HUDEP-2 (cell line): ENCODE results near the gene TBX1.
"Not testable (repeated sequence)": the region's sequence is repeated elsewhere in the genome, so short reads cannot be mapped to it uniquely, and the experiment has no call there.

Experiments
- DNase-seq, 76 experiments: peaks; one replicate each; lab custom pipeline; 2025; ENCODE audit not compliant: unreplicated experiment in 76 of 76; lab: John Stamatoyannopoulos, UW

The TBX1 gene

GRCh38 chr22:19763458-19764298 is 3.1 kb downstream of the TBX1 start:
- DNase-seq: no peak

- DNase-seq: no peak
Measured at GRCh38 chr22:19764299-19764593, 3.7 kb downstream of the TBX1 start.

- no peak for DNase-seq
Measured at GRCh38 chr22:19764636-19765476, 4.3 kb downstream of the TBX1 start.

GRCh38 chr22:19765477-19766239 is 5.1 kb downstream of the TBX1 start:
- peak in 1 of 76 experiments; percentile 21 for DNase-seq

- DNase-seq: no peak
Measured at GRCh38 chr22:19766240-19766510, 5.6 kb downstream of the TBX1 start.

DNA sequence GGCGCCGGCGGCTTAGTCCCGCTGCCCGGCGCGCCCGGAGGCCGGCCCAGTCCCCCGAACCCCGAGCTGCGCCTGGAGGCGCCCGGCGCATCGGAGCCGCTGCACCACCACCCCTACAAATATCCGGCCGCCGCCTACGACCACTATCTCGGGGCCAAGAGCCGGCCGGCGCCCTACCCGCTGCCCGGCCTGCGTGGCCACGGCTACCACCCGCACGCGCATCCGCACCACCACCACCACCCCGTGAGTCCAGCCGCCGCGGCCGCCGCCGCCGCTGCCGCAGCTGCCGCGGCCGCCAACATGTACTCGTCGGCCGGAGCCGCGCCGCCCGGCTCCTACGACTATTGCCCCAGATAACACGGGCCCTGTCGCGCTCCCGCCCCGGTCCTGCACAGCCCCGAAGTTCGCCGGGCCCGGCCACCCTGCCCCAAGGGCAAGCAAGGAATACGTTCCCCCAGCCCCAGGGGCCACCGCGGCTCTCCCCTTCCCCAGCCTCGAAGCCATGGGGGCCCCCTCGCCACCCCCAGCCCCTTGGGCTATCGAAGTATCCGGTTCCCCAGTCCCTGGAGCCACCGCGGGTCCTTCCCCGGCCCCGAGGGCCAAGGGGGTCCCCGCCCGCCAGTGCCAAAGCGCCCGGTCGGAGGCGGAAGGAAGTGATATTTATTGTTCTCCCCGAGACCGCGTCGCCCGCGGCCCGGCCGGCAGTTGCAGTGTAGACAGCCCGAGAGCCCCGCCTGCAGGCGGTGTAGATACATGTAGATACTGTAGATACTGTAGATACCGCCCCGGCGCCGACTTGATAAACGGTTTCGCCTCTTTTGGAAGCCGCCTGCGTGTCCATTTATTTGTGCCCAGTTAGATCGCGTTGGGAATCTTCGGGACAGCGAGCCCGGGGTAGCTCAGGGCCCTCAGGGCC is 6.2 kb downstream of the TBX1 start:
- peak in 40 of 76 experiments; percentile 6 to 56 (median 27) for DNase-seq

GRCh38 chr22:19767427-19768341 is 7.1 kb downstream of the TBX1 start:
- DNase-seq: no peak

DNA sequence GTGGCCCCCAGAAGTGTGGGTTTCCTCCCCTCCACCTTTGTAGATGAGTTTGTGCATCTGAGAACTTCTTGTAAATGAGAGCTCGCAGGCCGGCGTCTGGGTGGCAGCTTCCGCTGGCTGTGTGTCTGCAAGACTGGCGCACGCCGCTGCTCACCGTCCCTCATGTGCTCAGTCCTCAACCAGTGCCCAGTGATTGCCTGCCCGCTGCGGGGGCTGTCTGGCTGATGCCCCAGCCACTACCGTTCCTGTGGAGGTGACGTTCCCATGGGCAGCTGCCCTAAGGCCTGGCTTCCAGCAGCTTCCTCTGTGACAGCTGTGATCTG is 8.8 kb downstream of the TBX1 start:
- no peak for DNase-seq

DNA sequence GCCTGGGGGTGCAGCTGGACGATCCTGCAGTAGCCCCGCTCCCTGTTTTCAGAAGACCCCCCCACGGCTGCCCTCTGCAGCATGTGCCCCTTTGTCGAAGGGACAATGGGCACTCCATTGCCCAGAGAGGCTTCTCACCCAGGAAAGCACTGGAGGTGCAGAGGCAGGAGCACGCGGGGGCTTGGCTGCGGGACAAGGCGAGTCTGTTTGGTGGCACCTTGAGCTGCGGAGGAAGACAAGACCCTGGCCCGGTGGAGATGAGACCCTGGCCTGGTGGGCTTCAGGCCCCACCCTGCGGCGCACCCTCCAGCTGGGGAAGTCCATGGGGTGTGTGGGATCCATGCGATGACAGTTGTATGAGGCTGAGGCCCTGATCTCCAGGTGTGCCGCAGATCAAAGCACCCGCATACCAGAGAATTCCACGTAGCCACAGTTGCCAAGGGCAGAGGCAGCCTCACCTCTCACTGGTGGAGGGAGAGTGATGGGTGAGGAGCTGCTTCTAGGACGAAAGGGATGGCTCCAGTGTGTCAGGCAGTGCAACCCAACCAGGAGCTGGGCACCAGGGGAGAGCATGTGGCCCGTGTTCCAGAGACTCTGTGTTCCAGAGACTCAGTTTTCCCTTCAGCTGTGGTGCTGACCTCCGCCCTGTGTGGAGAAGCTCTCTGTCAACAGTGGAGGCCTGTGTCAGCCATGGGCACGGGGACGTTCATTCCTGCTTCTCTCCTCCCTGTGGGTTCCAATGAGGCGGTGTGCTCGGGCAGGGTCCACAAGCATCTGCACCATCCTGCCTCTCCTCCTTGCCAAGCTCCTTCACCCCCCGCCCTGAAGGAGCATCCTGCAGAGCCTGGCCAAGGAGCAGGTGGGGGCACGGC is 10.0 kb downstream of the TBX1 start:
- no peak for DNase-seq

DNA sequence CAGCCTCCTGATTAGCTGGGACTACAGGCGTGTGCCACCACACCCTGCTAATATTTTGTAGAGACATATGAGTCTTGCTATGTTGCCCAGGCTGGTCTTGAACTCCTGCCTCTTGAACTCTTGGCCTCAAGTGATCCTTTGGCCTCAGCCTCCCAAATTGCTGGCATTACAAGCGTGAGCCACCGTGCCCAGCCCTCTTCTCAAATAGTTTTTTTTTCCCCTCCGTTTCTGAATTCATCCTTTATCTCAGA is 11.8 kb downstream of the TBX1 start:
- DNase-seq: no peak

DNA sequence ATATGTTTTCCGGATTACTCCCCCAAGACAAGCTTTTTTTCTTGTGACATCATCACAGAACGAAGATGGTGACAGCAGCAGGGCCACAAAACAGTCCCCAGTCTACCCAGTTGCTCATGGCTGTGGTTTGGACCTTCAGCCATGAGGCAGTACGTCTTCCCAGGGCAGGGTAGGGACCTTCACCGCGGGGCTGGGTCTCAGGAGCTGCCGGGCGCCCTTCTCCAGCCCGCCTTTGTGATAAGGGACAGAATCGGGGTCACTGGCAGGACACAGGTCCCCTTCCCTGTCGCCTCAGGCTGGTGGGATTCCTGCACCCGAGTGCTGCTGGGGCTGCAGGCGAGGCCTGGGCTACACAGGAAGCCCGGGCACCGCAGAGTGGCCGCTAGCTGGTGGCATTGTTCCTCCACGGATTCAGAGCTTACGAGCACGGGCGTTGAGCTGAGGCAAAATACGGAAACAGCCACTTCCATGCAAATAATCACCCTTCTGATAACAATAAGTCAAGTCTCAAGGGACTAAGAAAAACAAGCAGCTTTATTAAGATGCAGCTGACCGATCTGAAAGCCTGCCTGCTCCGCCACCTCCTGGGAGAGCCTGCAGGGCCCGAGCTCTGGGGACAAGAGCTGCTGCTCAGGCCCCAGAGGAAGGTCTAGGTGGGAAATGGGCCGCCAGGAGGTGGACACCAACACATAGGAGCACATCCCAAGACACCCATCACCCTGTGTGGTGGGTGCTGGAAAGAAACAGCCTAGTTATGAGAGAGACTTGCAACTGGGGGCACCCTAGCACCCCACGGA is 12.3 kb downstream of the TBX1 start:
- DNase-seq: no peak

- no peak for DNase-seq
Measured at GRCh38 chr22:19773470-19774040, 13.0 kb downstream of the TBX1 start.

- DNase-seq: no peak
Measured at GRCh38 chr22:19774628-19775027, 14.1 kb downstream of the TBX1 start.

DNA sequence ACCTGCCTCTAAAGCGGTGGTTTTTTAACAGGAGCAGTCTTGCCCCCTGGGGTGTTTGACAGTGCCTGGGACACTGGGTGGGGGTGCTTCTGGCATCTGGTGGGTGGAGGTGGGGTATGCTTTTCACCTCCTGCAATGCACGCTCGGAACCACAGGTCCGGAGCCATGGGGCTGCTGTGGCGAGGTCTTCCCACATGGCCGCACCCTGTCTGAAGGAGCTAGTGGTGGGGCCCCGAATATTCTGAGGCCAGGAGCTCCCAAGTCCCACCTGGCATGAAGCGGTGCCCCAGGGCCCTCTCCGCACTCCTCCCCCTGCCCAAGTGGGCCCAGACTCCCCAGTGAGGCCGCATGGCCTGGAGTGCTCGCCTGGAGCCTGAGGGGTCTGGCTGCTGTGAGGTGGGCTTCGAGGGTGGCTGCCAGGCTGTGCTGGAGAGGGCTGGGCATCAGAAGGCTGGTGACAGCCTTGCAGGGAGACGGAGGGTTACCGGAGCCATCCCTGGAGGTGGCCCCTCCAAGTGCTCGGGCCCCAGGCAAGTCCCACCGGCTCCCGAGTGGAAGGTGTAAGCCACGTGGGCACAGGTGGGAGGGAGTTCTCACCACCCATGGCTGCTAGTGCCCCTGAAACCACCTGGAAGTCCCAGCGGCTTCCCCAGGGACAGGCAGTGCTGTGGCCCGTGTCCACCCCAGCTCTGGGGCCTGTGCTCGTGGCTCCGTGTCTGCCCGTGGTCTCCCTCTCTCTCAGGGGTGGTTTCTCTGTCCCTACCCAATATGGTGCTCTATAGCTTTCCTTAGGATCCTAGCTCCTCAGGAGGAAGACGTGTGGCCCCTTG is 15.1 kb downstream of the TBX1 start:
- no peak for DNase-seq

DNA sequence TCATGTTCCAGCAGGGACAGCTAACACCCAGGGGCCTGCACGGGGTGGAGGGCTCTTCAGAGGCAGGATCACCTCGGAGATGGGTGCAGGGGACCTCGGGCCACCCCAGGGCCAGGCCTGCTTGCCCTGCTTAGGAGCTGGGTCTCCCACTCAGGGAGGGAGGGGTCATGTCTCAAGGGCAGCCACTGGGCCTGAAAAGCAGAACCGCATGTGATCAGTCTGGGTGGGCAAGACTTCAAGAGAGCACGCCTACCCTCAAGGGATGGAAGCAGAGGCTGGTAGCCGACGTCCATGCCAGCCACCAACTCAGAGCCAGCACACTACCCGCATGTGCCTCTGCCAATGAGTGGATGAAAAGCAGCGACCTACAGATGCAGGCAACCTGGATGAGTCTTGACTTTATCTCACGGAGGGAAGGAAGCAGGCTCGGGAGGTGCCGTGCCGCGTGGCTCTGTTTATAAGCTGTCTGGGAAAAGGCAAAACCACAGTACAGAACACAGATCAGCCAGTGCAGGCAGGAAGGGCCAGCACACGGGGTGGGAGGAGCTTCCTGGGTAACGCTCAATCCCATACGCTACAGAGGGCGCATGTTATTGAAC is 16.0 kb downstream of the TBX1 start:
- DNase-seq: no peak

DNA sequence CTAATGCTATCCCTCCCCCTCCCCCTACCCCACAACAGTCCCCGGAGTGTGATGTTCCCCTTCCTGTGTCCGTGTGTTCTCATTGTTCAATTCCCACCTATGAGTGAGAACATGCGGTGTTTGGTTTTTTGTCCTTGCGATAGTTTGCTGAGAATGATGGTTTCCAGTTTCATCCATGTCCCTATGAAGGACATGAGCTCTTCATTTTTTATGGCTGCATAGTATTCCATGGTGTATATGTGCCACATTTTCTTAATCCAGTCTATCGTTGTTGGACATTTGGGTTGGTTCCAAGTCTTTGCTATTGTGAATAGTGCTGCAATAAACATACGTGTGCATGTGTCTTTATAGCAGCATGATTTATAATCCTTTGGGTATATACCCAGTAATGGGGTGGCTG is 16.6 kb downstream of the TBX1 start:
- DNase-seq: not testable (repeated sequence)

GRCh38 chr22:19779011-19779421 is 18.4 kb downstream of the TBX1 start:
- no peak for DNase-seq
